HG02798 (cell line): Measurements from ENCODE around the gene FLRT1.

ENCODE experiments used
- ATAC-seq: cut with Tn5 transposase; IDR thresholded peaks from one replicate; pipeline ENCODE4 v1.9.1; 2021; ENCODE audit warnings: mild to moderate bottlenecking; ENCODE audit not compliant: unreplicated experiment, poor library complexity

The FLRT1 gene

DNA sequence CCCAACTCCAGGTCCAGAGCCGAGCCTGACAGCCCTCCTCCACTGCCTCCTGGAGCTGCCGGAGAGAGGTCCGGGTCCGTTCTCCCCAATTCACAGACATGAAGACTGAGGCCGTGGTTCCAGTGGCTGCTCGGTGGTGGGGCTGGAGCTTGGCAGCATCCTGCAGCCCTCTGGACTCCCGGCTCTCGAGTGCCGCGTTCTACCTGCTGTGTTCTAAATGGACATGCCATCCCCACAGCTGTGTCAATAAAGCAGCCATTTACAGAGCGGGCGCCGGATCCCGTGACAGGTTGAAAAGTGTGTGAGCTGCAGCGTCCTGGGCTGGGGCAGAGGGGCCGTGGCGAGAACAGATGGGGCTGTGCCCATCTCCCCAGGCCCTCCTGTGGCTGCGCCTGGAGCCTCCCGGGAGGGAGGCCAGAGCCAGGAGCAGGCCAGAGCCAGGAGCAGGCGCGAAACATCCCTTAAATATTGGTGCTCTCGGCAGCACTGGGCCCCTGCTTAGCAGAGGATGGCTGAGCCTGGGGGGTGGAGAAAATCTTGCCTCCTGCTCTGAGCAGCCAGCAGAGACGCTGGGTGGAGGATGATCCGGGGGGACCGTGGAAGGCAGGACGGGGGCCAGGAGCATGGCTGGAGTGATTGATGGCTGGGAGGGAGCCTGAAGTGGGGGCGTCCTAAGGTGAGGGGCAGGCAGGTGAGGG is 46.2 kb downstream of the FLRT1 start:
- no peak for ATAC-seq

- no peak for ATAC-seq
Observed at GRCh38 chr11:64083398-64084080, 47.8 kb downstream of the FLRT1 start.

- ATAC-seq: no peak
Observed at GRCh38 chr11:64084146-64084950, 48.6 kb downstream of the FLRT1 start.

DNA sequence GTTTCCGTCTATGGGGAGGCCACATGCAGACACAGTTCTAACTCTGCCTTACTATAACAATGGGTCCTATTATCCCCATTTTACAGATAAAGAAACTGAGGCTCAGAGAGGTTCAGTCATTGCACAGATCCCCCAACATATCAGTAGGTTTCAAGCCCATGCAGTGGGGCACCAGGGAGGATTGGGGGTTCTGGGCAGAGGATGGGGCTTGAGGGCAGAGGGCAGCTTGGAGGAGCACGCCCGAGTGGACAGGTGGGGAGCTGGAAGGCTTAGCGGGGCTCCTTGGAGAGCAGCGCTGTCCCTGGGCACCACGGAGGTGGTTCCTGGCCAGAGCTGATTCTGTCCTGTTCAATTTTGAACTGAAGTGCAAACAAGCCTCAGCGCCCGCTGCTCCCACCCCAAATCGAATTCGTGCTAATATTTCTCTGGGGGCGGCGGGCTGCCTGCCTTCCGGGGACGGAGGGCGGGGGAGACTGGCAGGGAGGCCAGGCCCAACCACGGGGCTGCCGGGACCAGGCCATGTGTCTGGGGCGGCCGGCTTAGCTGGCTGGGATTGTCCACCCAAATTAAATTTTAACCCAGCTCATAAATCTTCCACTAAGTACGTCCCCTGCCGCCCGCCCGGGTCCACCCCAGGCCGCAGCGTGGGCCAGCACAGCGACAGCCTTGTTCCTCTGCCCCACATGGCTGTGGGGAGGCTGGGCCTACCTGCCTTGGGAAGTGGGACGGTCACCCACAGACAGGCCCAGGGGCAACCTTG is 49.4 kb downstream of the FLRT1 start:
- ATAC-seq: no peak
